Measurements from ENCODE around the gene CSNK1G3. TPM values are rescaled to one million over a fixed set of nuclear protein-coding genes. Genes with fewer than 3 reads are reported as not detected.
A peak's percentile ranks its signal among the peaks of the same experiment; 100 is the strongest.

CSNK1G3 gene
- total and polyA plus RNA-seq, 2 experiments from 2014 or later = 37.4 to 79.9 TPM

GRCh38 chr5:123474228-123474627 is 37.7 kb upstream of the CSNK1G3 start:
- Histone ChIP-seq H3K9me2 (ENCODE audit: insufficient read depth) (no peaks in the 10 kb centered on the region), H2AFZ (no peak overlapping the region), H3K36me3 (ENCODE audit: low read depth) (no peaks in the 10 kb centered on the region), H3K27me3 (replicated peaks; ENCODE audit: insufficient read depth) (no peaks in the 10 kb centered on the region), H3K79me2 (ENCODE audit: insufficient read depth) (no peaks in the 10 kb centered on the region), H3K27ac (no peak overlapping the region), H3K9me3 (ENCODE audit: low read depth) (no peaks in the 10 kb centered on the region), H3K4me1 (ENCODE audit: insufficient read depth) (no peaks in the 10 kb centered on the region), H3F3A (ENCODE audit: insufficient read depth) (no peaks in the 10 kb centered on the region), H3K4me3 (no peak overlapping the region), H3K9ac (no peak overlapping the region), H4K20me1 (ENCODE audit: insufficient read depth) (no peaks in the 10 kb centered on the region; the same call in 1 of the 2 replicates), H3K4me2 (ENCODE audit: unreplicated experiment) (no peak overlapping the region)
- TF ChIP-seq EZH2 (IDR thresholded peaks at IDR 0.05; ENCODE audit: insufficient read depth, poor library complexity, severe bottlenecking) = no peak
- TF ChIP-seq EZH2phosphoT487 (IDR thresholded peaks at IDR 0.05; ENCODE audit: insufficient read depth, low read depth) = no peak
- in situ Hi-C loops (cut with MboI) = no loop called here
- DNase-seq = peak; percentile 4

GRCh38 chr5:123476731-123477130 is 35.2 kb upstream of the CSNK1G3 start:
- no peaks in the 10 kb centered on the region for H3K4me1 ChIP-seq (ENCODE audit: insufficient read depth)
- no peak overlapping the region for H3K27ac ChIP-seq
- H3K36me3 ChIP-seq (ENCODE audit: low read depth) = no peaks in the 10 kb centered on the region
- no peaks in the 10 kb centered on the region for H3K79me2 ChIP-seq (ENCODE audit: insufficient read depth)
- H3K4me3 ChIP-seq = no peak overlapping the region
- no peaks in the 10 kb centered on the region for H4K20me1 ChIP-seq (ENCODE audit: insufficient read depth)
- 3 to 6% methylated on average over 1 of the region's 1 CpG for WGBS, 2 experiments (ENCODE audit: low coverage in 1 of 2, low lambda C conversion rate in 2 of 2, missing lambda C conversion rate in 2 of 2)
- peak; percentile 34 for DNase-seq
- H3F3A ChIP-seq (ENCODE audit: insufficient read depth) = no peaks in the 10 kb centered on the region
- in situ Hi-C loops (cut with MboI) = no loop called here
- no peaks in the 10 kb centered on the region for H3K9me2 ChIP-seq (ENCODE audit: insufficient read depth)
- H2AFZ ChIP-seq = no peak overlapping the region
- H3K9me3 ChIP-seq (ENCODE audit: low read depth) = no peaks in the 10 kb centered on the region
- TF ChIP-seq EZH2phosphoT487 (IDR thresholded peaks at IDR 0.05; ENCODE audit: insufficient read depth, low read depth) (no peak), EZH2 (IDR thresholded peaks at IDR 0.05; ENCODE audit: insufficient read depth, poor library complexity, severe bottlenecking) (no peak)
- no peak overlapping the region for H3K9ac ChIP-seq
- no peaks in the 10 kb centered on the region for H3K27me3 ChIP-seq (replicated peaks; ENCODE audit: insufficient read depth)
- H3K4me2 ChIP-seq (ENCODE audit: unreplicated experiment) = no peak overlapping the region

- no peaks in the 10 kb centered on the region for H3F3A ChIP-seq (ENCODE audit: insufficient read depth)
- TF ChIP-seq EZH2 (IDR thresholded peaks at IDR 0.05; ENCODE audit: insufficient read depth, poor library complexity, severe bottlenecking) = no peak
- no peak for TF ChIP-seq EZH2phosphoT487 (IDR thresholded peaks at IDR 0.05; ENCODE audit: insufficient read depth, low read depth)
- in situ Hi-C loops (cut with MboI) = no loop called here
- no peak overlapping the region for H3K9ac ChIP-seq
- no peak overlapping the region for H2AFZ ChIP-seq
- H3K27ac ChIP-seq = no peak overlapping the region
- H4K20me1 ChIP-seq (ENCODE audit: insufficient read depth) = no peaks in the 10 kb centered on the region
- no peaks in the 10 kb centered on the region for H3K9me2 ChIP-seq (ENCODE audit: insufficient read depth)
- H3K79me2 ChIP-seq (ENCODE audit: insufficient read depth) = no peaks in the 10 kb centered on the region
- H3K9me3 ChIP-seq (ENCODE audit: low read depth) = no peaks in the 10 kb centered on the region
- no peaks in the 10 kb centered on the region for H3K27me3 ChIP-seq (replicated peaks; ENCODE audit: insufficient read depth)
- no peaks in the 10 kb centered on the region for H3K36me3 ChIP-seq (ENCODE audit: low read depth)
- no peak overlapping the region for H3K4me2 ChIP-seq (ENCODE audit: unreplicated experiment)
- 42 to 58% methylated on average over 1 of the region's 1 CpG for WGBS, 2 experiments (ENCODE audit: low coverage in 1 of 2, low lambda C conversion rate in 2 of 2, missing lambda C conversion rate in 2 of 2)
- no peak overlapping the region for H3K4me3 ChIP-seq
- no peak for DNase-seq
- H3K4me1 ChIP-seq (ENCODE audit: insufficient read depth) = no peaks in the 10 kb centered on the region
Observed at GRCh38 chr5:123478546-123478945, 33.4 kb upstream of the CSNK1G3 start.

- H4K20me1 ChIP-seq (ENCODE audit: insufficient read depth) = no peaks in the 10 kb centered on the region
- no peak overlapping the region for H3K4me2 ChIP-seq (ENCODE audit: unreplicated experiment)
- DNase-seq = no peak
- H3F3A ChIP-seq (ENCODE audit: insufficient read depth) = 0 out of 2 replicates have a peak, but pooled peaks cover 5% of the 10 kb centered on the region
- no peak for TF ChIP-seq EZH2phosphoT487 (IDR thresholded peaks at IDR 0.05; ENCODE audit: insufficient read depth, low read depth)
- TF ChIP-seq EZH2 (IDR thresholded peaks at IDR 0.05; ENCODE audit: insufficient read depth, poor library complexity, severe bottlenecking) = no peak
- in situ Hi-C loops (cut with MboI) = no loop called here
- no peaks in the 10 kb centered on the region for H3K27me3 ChIP-seq (replicated peaks; ENCODE audit: insufficient read depth)
- 82 to 83% methylated on average over 4 of the region's 4 CpGs for WGBS, 2 experiments (ENCODE audit: low coverage in 1 of 2, low lambda C conversion rate in 2 of 2, missing lambda C conversion rate in 2 of 2)
- H3K36me3 ChIP-seq (ENCODE audit: low read depth) = no peaks in the 10 kb centered on the region
- no peak overlapping the region for H3K27ac ChIP-seq
- no peak overlapping the region for H3K9ac ChIP-seq
- H3K4me3 ChIP-seq = no peak overlapping the region
- H3K9me3 ChIP-seq (ENCODE audit: low read depth) = no peaks in the 10 kb centered on the region
- H3K4me1 ChIP-seq (ENCODE audit: insufficient read depth) = peaks cover 11% of the 10 kb centered on the region
- H2AFZ ChIP-seq = no peak overlapping the region; the same call in 1 of the 2 replicates
- no peaks in the 10 kb centered on the region for H3K9me2 ChIP-seq (ENCODE audit: insufficient read depth)
- no peaks in the 10 kb centered on the region for H3K79me2 ChIP-seq (ENCODE audit: insufficient read depth)
Observed at GRCh38 chr5:123482258-123482657, 29.7 kb upstream of the CSNK1G3 start.

- H3K9ac ChIP-seq = no peak overlapping the region
- no peaks in the 10 kb centered on the region for H4K20me1 ChIP-seq (ENCODE audit: insufficient read depth)
- in situ Hi-C loops (cut with MboI) = no loop called here
- H3K27me3 ChIP-seq (replicated peaks; ENCODE audit: insufficient read depth) = no peaks in the 10 kb centered on the region
- peaks cover 16% of the 10 kb centered on the region for H3K4me1 ChIP-seq (ENCODE audit: insufficient read depth)
- no peak overlapping the region for H3K4me3 ChIP-seq
- no peak for DNase-seq
- no peak overlapping the region for H2AFZ ChIP-seq
- 0 out of 2 replicates have a peak, but pooled peaks cover 5% of the 10 kb centered on the region for H3F3A ChIP-seq (ENCODE audit: insufficient read depth)
- no peaks in the 10 kb centered on the region for H3K79me2 ChIP-seq (ENCODE audit: insufficient read depth)
- H3K9me3 ChIP-seq (ENCODE audit: low read depth) = no peaks in the 10 kb centered on the region
- H3K27ac ChIP-seq = no peak overlapping the region
- no peaks in the 10 kb centered on the region for H3K36me3 ChIP-seq (ENCODE audit: low read depth)
- TF ChIP-seq EZH2 (IDR thresholded peaks at IDR 0.05; ENCODE audit: insufficient read depth, poor library complexity, severe bottlenecking) (no peak), EZH2phosphoT487 (IDR thresholded peaks at IDR 0.05; ENCODE audit: insufficient read depth, low read depth) (no peak)
- H3K9me2 ChIP-seq (ENCODE audit: insufficient read depth) = no peaks in the 10 kb centered on the region
- H3K4me2 ChIP-seq (ENCODE audit: unreplicated experiment) = no peak overlapping the region
Observed at GRCh38 chr5:123483446-123484077, 28.4 kb upstream of the CSNK1G3 start.

Data from GM23248 (cell line).